HG02884 (cell line): ENCODE data around the gene NARF.
A peak's percentile ranks its signal among the peaks of the same experiment; 100 is the strongest.
"Not testable (repeated sequence)": the region's sequence is repeated elsewhere in the genome, so short reads cannot be mapped to it uniquely, and the experiment has no call there.

ENCODE experiments used
- ATAC-seq: cut with Tn5 transposase; IDR thresholded peaks from one replicate; pipeline ENCODE4 v1.9.1; 2021; ENCODE audit warnings: mild to moderate bottlenecking, moderate library complexity; ENCODE audit not compliant: unreplicated experiment

Gene NARF

GRCh38 chr17:82496529-82497434 lies 38.2 kb downstream of the NARF start:
- no peak for ATAC-seq

GRCh38 chr17:82497483-82498405 lies 39.2 kb downstream of the NARF start:
- ATAC-seq = no peak

GRCh38 chr17:82502207-82502606 lies 43.7 kb downstream of the NARF start:
- no peak for ATAC-seq

- ATAC-seq = no peak
Measured at GRCh38 chr17:82503094-82503727, 44.7 kb downstream of the NARF start.

DNA sequence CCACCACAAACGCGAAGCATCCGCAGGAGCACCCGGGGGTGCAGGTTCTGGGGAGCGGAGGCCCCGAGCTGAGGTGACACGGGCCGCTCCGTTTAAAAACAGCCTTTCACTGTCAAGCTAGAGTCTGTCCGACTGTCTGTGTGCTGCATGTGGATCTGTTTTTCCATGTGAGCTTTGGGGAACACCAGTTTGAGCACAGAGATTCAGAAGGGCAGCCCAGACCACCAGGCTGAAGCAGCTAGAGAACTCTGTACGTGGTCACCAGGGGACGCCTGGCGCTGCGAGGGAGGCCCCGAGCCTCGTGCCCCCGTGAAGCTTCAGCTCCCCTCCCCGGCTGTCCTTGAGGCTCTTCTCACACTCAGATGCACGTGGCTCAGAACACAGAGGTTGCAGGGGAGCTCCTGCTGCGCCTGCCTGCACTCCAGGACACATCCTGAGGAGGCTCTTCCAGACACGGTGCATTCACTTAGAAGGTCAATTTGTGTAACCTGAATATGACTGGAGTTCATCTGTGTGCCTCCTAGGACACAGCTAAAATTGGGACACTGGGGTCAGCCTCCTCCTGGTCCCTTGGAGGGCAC lies 45.3 kb downstream of the NARF start:
- ATAC-seq = no peak

GRCh38 chr17:82505296-82505695 lies 46.8 kb downstream of the NARF start:
- no peak for ATAC-seq

GRCh38 chr17:82506402-82506801 lies 47.9 kb downstream of the NARF start:
- ATAC-seq = peak; percentile 63

DNA sequence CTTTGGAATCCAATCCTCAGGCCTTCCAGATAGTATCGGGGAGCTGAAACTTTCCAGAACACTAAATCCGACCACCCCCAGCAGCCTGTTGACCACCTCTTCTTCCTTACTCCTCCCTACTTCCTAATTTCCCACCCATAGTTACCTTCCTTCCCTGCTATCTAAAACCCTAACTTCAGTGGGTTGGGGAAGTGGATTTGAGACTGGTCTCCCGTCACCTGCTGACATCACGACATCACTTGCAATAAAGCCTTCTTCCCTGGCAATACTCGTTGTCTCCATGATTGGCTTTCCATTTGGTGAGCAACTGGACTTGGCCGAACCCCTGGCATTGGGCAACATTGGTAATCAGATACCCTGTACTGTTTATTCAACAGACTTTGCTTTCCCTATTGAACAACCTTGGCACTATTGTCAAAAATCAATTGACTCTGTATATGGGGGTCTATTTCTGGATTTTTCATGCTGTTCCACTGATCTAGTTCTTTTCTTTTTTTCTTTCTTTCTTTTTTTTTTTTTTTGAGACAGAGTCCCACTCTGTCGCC lies 49.2 kb downstream of the NARF start:
- no peak for ATAC-seq

GRCh38 chr17:82511642-82512041 lies 53.1 kb downstream of the NARF start:
- ATAC-seq = not testable (repeated sequence)

DNA sequence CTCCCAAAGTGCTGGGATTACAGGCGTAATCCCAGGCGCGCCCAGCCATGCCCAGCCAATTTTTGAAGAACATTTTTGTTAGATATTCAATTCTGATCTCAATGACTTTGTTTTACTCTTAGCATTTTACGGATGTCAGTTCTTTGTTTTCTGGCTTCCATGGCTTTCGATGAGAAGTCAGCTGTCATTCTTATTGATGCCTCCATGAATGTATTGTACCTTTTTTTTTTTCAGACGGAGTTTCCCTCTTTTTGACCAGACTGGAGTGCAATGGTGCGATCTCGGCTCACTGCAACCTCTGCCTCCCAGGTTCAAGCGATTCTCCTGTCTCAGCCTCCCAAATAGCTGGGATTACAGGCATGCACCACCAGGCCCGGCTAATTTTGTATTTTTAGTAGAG lies 55.3 kb downstream of the NARF start:
- not testable (repeated sequence) for ATAC-seq

DNA sequence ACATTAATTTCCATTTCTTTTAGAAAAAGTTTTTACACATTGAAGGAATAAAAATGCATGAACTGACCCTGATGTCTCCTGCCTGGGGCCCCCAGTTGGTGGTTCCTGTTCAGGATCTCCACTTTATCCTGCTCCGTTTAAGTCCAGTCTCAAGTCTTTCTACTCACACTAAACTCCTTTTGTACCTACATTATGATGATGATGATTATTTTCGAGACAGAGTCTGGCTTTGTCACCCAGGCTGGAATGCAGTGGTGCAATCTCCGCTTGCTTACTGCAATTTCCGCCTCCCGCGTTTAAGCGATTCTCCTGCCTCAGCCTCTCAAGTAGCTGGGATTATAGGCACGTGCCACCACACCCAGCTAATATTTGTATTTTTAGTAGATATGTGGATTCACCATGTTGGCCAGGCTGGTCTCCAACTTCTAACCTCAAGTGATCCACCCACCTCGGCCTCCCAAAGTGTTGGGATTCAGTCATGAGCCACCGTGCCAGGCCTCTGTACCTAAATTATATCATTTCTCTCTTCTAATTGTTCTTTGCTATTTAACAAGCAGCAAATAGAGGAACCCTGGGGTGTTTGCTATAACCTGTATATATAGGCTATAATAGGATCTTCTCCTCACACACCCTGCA lies 58.8 kb downstream of the NARF start:
- no peak for ATAC-seq

DNA sequence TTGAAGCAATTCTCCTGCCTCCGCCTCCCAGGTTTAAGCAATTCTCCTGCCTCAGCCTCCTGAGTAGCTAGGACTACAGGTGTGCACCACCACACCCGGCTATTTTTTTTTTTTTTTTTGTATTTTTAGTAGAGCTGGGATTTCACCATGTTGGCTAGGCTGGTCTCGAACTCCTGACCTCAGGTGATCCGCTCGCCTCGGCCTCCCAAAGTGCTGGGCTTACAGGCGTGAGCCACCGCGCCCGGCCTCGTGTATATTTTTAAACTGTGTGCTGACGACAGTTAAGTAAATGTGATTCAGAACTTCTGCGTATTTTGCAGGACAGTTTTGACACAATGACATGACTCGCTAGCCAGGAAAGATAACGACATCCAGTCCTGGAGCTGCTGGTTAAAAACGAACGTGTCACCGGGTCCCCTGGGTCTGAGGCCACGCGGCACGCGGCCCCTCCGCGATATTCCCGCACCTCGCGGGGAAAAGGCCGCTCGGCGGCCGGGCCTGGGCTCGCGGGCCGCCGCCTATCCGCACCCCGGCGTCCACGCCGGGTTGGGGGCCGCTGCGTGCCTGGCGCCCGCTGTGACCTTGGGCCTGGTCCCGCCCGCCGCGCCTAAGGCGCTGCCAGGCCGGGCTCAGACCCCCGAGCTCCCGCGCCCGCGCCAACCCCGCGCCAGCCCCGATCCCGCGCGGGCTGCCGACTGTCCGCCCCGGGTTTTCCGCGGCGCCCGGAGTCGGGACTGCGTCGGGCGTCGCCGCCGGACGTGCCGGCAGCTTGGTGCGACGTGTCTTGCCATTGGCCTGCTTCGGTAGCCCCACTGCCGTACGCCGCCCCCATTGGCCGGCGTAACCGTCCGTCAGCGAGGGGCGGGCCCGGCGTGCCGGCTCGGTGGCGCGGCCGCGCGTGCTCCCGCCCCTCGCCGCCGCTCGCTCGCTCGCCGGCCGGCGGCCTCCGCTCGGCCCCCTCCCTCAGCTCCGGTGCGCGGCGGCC lies 60.6 kb downstream of the NARF start, which contains the start of gene FOXK2:
TSS of gene FOXK2 (plus strand) at position 907 of the 985 bp plus-strand sequence. CDS start 157 bp downstream, outside the sequence.
- peak; percentile 85 for ATAC-seq

- no peak for ATAC-seq
Measured at GRCh38 chr17:82519971-82520903, 61.7 kb downstream of the NARF start.

GRCh38 chr17:82524540-82524939 lies 66.0 kb downstream of the NARF start:
- no peak for ATAC-seq

- ATAC-seq = no peak
Measured at GRCh38 chr17:82525712-82526111, 67.2 kb downstream of the NARF start.

DNA sequence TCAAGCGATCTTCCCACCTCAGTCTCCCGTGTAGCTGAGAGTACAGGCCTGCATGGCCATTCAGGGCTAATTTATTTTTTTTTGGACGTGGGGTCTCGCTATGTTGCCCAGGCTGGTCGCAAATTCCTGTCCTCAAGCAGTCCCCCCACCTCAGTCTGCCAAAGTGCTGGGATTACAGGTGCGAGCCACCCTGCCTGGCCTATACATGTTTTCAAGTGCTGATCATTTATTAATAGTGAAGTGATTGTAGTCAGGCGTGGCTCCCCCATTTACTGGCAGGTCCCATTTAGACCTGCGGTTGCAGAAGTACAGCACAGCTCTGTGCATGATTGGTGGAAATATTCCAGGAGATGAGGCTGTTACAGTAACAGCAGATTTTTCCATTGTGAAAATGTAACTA lies 69.4 kb downstream of the NARF start:
- ATAC-seq = no peak

GRCh38 chr17:82528484-82529265 lies 70.1 kb downstream of the NARF start:
- ATAC-seq = no peak
